Right lobe of liver (tissue), 6 donors: ENCODE results near the gene ANKRD65. TPM values are rescaled to one million over a fixed set of nuclear protein-coding genes. Genes with fewer than 3 reads are reported as not detected.
A peak's percentile ranks its signal among the peaks of the same experiment; 100 is the strongest.
"Not testable (repeated sequence)": the region's sequence is repeated elsewhere in the genome, so short reads cannot be mapped to it uniquely, and the experiment has no call there.

ENCODE experiments used
- ATAC-seq, 4 donors: fragments of 200-7000 bp; cut with Tn5 transposase; one replicate each; pipeline ENCODE4 v1.9.1; 2020; ENCODE audit warnings: mild to moderate bottlenecking in 4 of 4, moderate library complexity in 4 of 4
- DNase-seq, 3 donors: peaks; one replicate each; pipeline ENCODE4 v3.0.0-alpha.2; 2020
- H3K27ac ChIP-seq, 3 donors: fragments of 200-600 bp; one replicate each; pipeline ENCODE4 v1.8.0; 2022
- H3K27me3 ChIP-seq, 2 donors: fragments of 200-600 bp; one replicate each; pipeline ENCODE4 v1.8.0; 2022
- H3K36me3 ChIP-seq, 4 donors: fragments of 200-600 bp; sonication (generic) in 1 of 4; one replicate each; pipeline versions ENCODE4 v1.5.1 to v1.8.0; 2017 to 2022; ENCODE audit warnings: control low read depth in 1 of 4
- H3K4me1 ChIP-seq, 4 donors: fragments of 200-600 bp; sonication (generic) in 1 of 4; one replicate each; pipeline versions ENCODE4 v1.5.1 to v1.8.0; 2017 to 2022; ENCODE audit warnings: control low read depth in 1 of 4
- H3K4me3 ChIP-seq, 3 donors: fragments of 200-600 bp; one replicate each; pipeline ENCODE4 v1.8.0; 2022
- H3K9me3 ChIP-seq, 4 donors: fragments of 200-600 bp; sonication (generic) in 1 of 4; one replicate each; pipeline versions ENCODE4 v1.5.1 to v1.8.0; 2017 to 2022; ENCODE audit warnings: control low read depth in 1 of 4
- CTCF ChIP-seq, 4 donors: fragments of 200-600 bp in 3 of 4; fragments of 450-650 bp in 1 of 4; IDR thresholded peaks; one replicate each; pipeline versions ENCODE4 v1.5.1 to v1.8.0; 2016 to 2022; ENCODE audit warnings: antibody characterized with exemption in 4 of 4, mild to moderate bottlenecking in 2 of 4
- POLR2A ChIP-seq: fragments of 450-650 bp; IDR thresholded peaks from one replicate; pipeline ENCODE4 v1.6.1; 2017; ENCODE audit warnings: antibody characterized with exemption, mild to moderate bottlenecking
- WGBS: methylation state at CpG from one replicate; pipeline ENCODE4 v1.1.6; 2018; ENCODE audit warnings: low coverage, low lambda C conversion rate; ENCODE audit not compliant: insufficient coverage; ENCODE audit errors: missing lambda C conversion rate; 5-methylcytosine and 5-hydroxymethylcytosine counted together
- intact Hi-C, 2 donors: fragments of 100-400 bp; cut with DNase I; formaldehyde crosslinking; loops; one replicate each; pipeline versions ENCODE4 v1.11.2 to v1.14.1; 2022
- total RNA-seq, 6 experiments: library from RNA; depleted of rRNA in 2 of 6; stranded (reverse); fragments of >200 nt in 2 of 6; fragmentation: NEBNext Ultra II Directional in 3 of 6; extraction: Animal tissue kit (Norgen Biotek cat#: 25700) in 3 of 6; gene quantifications; one replicate each; pipeline versions ENCODE4 v1.1.0 to v1.2.4, GENCODE V29; 2016 to 2023
- donor health status: DM: no; HTN: yes; CAD: no.
- donor health status: DM: no; HTN: no; CAD: no.
- donor health status: DM: no; HTN: no; CAD: no.
- donor health status: DM: no; HTN: yes; CAD: no.
- donor health status: DM: no; HTN: yes; CAD: no.

The ANKRD65 gene
- total RNA-seq, 6 experiments from 2014 or later: 0.19 to 0.89 (median 0.35) TPM

- 72% methylated on average over 5 of the region's 6 CpGs for WGBS
- H3K27ac ChIP-seq: no peak within 1 kb of the TSS
- H3K36me3 ChIP-seq: no peaks in the 10 kb centered on the region
- TF ChIP-seq POLR2A: no peak
- no peak for TF ChIP-seq CTCF (IDR thresholded peaks at IDR 0.05)
- no peaks in the 10 kb centered on the region for H3K4me1 ChIP-seq
- no peaks in the 10 kb centered on the region for H3K27me3 ChIP-seq
- ATAC-seq (no peak), DNase-seq (no peak)
- intact Hi-C loops: no loop called here
- no peaks in the 10 kb centered on the region for H3K9me3 ChIP-seq
- H3K4me3 ChIP-seq: no peak within 1 kb of the TSS
These were observed 28.1 kb upstream of the ANKRD65 start, which contains the start of gene ATAD3C for GRCh38 chr1:1449099-1449739. Gene ATAD3C (plus strand): TSS chr1:1449689. CDS start chr1:1450684, 995 bp downstream.

GRCh38 chr1:1446631-1447030 lies 25.6 kb upstream of the ANKRD65 start:
- 82% methylated on average over 11 of the region's 19 CpGs for WGBS
- not testable (repeated sequence) for H3K36me3 ChIP-seq

GRCh38 chr1:1442069-1442770 lies 21.1 kb upstream of the ANKRD65 start:
- no peak for TF ChIP-seq POLR2A
- TF ChIP-seq CTCF (IDR thresholded peaks at IDR 0.05): no peak
- Histone ChIP-seq H3K4me1 (peaks cover 0 to 24% (median 9%) of the 10 kb centered on the region in 4 donors), H3K36me3 (no peaks in the 10 kb centered on the region), H3K4me3 (no peak overlapping the region), H3K27ac (no peak overlapping the region), H3K9me3 (no peaks in the 10 kb centered on the region), H3K27me3 (no peaks in the 10 kb centered on the region)
- 71% methylated on average over 13 of the region's 32 CpGs for WGBS
- intact Hi-C loops: loop anchor here in 1 of 2 donors (5.0 kb wide), 1 partner anchor 35 kb away; the partner anchor contains the start of gene MRPL20
- ATAC-seq (no peak), DNase-seq (peak in 1 of 3 donors; percentile 67)

More at GRCh38 chr1:1446631-1447030, 25.6 kb upstream of the ANKRD65 start:
- H3K4me1 ChIP-seq, H3K27ac ChIP-seq, H3K9me3 ChIP-seq, intact Hi-C loops, ATAC-seq, H3K4me3 ChIP-seq, DNase-seq, H3K27me3 ChIP-seq: not testable (repeated sequence)

- WGBS: 0% methylated on average over 4 of the region's 29 CpGs
- H3K27me3 ChIP-seq: no peaks in the 10 kb centered on the region
- TF ChIP-seq CTCF (IDR thresholded peaks at IDR 0.05) (peak; percentile 80 to 89 (median 86)), POLR2A (no peak)
- ATAC-seq (peak; percentile 55 to 61 (median 58)), DNase-seq (peak in 1 of 3 donors; percentile 68)
- H3K4me1 ChIP-seq: peaks cover 0 to 34% (median 13%) of the 10 kb centered on the region in 4 donors
- H3K27ac ChIP-seq: no peak overlapping the region
- no peaks in the 10 kb centered on the region for H3K9me3 ChIP-seq
- no peak overlapping the region for H3K4me3 ChIP-seq
- intact Hi-C loops: loop anchor here in 1 of 2 donors (5.0 kb wide), 1 partner anchor 34 kb away; the partner anchor contains the start of gene MRPL20
- H3K36me3 ChIP-seq: no peaks in the 10 kb centered on the region
These were observed 20.2 kb upstream of the ANKRD65 start for GRCh38 chr1:1441002-1441888.
